ENCODE measurements around the gene SEMA3F.

SEMA3F gene

DNA sequence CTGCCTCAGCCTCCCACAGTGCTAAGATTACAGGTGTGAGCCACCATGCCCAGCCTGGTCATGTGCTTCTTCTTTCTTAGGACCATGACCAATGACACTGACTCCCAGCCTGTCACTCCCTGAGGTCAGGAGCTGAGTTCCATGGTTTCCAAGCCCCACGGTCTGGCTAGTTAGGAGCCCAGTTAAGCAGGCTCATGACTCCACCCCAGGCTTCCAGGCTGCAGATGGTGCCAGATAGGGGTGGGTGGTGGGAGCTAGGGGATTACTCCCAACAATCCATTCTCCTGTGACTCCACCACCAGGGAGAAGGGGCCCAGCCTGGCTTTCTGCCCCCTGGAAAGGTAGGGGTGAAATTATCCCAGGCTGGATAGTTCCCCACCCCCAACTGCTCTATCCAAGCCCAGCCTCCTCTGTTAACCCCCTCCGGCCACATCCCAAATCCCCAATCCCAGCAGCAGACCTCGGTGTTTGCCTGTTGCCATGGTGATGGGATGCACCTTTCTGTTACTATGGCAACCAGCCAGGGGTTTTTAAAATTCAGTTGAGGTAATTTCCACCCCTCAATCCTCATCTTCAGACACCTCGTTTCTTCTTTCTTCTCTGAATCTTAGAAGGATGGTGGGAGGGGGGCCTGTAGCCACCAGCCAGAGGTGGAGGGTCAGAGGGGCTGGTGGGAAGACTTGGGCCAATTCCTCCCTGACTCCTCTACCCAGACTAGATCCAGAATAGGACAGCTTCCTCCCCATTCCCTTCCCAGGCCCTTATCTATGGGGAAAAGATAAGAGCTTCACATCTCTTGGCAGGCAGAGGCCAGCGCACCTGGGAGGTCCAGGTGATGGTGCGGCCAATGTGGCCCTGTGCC is 22.5 kb upstream of the SEMA3F start:
- DNase-seq (ENCODE audit: low spot score), result no peak

DNA sequence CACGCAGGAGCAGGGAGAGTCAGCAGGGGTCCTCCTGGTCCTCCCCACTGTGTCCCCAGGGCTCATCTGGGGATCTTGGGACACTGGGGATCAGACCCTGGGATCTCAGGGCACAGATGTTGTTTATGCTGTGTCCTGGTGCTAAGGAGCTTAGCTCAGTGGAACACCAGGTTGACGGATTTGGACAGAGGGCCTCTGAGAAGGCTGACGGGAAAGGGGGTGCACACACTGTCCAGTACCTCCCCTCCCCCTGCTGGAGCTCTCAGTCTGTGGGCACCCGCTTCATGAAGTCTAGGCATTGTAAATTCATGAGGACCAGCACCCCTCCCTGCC is 21.9 kb upstream of the SEMA3F start:
- no peak for DNase-seq (ENCODE audit: low spot score)

DNA sequence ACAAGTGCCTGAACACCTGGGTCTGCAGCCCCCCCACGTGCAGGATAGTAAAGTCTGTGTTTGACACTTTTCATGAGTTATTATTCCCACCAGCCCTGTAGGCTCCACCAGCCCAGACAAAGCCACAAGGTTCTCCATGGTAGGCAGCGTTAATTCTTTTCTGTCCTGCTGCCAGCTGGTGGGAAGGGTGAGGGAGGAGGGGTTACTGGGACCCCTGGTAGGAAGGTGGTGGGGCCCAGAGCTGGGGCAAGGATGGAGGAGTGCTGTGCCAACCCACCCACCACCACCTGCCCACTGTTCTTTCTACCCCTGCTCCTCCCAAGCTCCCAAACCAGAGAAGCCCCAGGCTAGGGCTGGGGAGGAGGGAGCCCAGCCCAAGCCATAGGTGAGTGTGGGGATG is 20.8 kb upstream of the SEMA3F start:
- DNase-seq (ENCODE audit: low spot score), result no peak

DNA sequence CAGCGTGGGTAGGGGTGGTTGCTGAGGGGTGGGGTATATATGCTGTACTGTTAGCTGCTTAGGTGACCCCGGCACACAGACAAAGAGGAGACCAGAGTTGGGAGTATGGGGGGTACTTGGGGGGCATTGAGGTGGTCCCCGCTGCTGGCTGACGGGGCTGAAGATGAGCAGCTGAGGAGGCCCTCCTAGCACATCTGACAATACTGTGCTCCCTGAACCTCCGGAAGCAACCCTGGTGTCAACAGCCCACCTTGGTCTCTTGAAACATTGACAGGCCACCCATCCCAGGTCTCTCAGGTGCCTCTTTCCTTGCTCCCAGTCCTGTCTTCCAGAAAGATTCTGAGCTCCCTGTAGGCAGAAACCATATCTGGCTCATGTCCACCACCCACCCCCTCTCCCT is 19.2 kb upstream of the SEMA3F start:
- DNase-seq (ENCODE audit: low spot score), result no peak

DNA sequence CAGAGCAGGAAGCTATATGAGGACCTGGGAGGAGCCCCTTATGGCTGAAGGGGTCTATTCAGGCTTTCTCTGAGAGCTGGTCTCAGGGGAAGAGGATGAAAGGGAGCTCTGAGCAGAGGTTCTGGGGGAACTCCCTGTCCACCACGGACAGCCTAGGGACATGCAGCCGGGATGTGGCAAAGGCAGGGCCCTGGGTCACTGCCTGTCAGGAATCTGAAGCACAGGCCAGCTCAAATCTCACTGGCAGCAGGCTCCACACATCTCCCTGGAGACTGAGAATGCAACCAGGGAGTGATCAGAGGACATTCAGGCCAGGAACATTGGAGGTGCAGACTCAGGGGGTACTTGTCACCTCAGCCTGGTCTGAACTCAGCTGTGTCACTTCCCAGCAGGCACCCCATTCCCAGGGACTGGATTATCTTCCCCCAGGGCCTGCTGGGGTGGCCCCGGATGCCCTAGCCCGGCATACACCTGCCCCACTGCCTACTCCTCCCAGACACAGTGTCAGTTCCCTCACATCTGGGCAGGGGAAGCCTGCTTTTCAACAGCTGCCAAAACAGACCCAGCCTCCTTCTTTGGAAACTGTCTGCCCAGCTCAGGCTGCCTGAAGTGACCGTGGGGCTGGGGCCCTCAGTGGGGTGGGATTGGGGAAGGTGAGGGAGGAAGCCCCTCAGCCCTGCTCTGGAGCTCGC is 18.3 kb upstream of the SEMA3F start:
- DNase-seq (ENCODE audit: low spot score), result no peak

DNA sequence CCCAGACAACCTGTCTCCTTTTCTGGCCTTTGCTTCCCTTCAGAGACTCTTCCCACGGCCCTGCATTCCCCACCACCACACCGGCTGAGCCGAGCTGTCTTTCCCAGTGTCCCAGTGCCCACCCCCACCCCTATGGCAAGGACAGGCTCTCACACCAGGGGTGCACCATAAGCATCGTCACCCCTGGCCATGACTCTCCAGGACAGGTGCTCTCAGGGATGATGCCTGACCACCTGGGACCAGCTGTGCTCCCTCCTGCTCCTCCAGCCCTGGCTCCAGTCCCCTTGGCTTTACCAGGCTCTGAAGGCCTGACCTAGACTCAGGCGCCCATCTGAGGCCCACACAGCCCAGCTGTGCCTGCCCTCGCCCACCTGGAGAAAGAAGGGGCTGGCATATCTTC is 17.6 kb upstream of the SEMA3F start:
- no peak for DNase-seq (ENCODE audit: low spot score)

DNA sequence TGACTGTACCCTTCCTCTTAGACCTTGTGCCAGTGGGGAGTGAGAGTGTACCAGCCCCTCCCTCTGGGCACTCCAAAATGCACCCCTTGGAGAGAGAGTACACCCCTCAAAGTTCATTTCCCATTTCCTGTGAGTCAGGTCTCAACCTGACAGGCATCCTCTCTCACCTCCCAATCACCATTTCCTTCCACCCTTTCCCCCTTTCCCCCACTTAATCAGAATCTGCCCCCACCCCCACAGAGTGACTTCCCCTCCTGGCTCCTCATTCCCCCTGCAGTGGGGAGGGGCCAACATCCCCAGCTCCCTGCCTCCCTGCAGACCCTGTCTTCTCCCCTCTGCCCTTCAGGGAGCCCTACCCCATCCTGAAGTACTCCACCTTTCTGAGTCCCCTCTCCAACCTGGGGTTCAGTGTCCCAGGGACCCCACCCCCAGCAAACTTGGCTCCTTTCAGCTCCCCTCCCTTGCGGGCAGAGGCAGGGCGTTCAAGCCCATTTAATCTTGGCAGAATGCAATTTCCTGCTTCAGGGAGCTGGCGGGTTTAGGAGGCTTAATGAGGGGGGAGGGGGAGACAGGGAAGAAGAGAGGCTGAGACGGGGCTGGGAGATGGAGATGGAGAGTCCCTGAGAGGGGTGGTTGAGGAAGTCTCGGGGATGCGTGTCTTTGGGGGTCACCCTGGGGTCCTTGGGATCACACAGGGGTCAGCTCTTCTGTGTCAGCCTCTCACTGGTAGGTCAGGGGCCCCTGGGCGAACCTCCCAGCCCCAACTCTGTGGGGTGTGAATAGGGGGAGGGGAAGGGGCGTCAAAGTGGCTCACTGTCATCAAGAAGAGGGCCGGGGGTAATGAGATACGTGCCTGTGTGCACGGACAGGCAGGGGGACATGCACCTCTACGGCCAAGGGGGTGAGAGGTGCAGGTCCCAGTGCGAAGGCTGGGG is 16.6 kb upstream of the SEMA3F start:
- no peak for DNase-seq (ENCODE audit: low spot score)

DNA sequence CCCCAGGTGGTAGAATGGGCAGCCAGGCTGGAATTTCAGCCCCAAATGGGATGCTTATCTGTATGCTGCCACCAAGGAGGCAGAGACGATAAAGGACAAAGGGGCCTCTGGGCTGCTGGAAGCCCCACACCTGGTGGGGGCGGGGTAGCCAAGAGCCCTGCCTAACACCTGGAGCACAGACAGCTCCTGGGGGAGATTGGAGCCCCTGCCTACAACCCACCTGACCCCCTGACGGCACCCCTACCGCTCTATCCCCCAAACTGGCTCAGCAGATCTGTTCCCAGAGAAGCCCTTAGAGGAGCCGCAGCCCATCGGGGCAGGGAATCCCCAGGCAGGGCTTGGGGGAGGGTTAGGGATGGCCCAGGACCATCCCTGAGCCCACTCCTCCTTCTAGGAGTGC is 15.8 kb upstream of the SEMA3F start:
- no peak for DNase-seq (ENCODE audit: low spot score)

DNA sequence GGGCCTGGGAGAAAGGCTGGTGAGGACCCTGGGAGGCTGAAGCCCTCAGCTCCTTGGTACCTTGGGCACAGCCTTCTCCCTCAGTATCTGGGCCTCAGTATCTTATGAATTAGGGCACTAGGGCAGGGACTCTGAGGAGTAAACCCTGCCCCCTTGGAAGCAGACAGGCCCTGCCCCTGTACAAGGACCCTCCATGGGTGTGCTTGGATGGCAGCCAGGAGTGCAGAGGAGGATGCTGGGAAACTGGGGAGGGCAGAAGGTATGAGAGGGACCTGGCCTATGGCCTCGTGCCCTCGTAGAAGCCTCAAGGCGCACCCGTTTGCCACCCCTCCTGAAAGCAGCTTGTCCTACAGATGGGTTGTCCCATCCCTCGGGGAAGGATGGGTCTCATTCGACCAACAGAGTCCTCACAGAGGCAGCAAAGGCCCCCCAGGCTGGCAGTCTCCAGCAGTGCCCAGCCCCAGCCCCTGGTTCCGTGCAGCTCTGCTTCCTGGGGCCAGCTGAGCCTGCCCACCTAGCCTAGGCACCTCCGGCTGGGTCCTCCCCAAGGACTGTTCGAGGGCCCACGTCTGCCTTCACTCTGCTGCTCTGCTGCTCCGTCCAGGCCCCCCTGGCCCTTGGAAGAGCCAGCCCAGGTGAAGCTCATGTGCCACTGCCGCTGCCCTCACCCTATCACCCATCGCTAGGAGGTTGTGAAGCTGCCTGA is 15.3 kb upstream of the SEMA3F start:
- DNase-seq (ENCODE audit: low spot score), result no peak

DNA sequence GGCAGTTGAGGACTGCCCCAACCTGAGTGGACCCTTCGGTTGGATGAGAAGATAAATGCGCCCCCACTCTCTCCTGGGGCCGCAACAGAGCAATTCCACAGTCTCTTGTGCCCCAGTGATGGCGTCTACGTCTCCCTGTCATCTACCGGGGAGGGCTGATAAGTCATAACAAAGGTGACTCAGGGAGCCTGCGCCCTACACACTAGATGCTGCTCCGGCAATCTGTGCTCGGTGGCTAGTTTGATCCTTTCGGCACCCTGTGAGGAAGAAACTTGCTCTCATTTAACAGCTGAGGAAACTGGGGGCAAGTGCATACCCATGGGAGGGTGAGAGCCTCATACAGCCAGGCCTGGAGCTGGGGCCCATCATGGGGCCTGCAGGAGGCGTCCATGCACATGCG is 14.1 kb upstream of the SEMA3F start:
- no peak for DNase-seq (ENCODE audit: low spot score)

DNA sequence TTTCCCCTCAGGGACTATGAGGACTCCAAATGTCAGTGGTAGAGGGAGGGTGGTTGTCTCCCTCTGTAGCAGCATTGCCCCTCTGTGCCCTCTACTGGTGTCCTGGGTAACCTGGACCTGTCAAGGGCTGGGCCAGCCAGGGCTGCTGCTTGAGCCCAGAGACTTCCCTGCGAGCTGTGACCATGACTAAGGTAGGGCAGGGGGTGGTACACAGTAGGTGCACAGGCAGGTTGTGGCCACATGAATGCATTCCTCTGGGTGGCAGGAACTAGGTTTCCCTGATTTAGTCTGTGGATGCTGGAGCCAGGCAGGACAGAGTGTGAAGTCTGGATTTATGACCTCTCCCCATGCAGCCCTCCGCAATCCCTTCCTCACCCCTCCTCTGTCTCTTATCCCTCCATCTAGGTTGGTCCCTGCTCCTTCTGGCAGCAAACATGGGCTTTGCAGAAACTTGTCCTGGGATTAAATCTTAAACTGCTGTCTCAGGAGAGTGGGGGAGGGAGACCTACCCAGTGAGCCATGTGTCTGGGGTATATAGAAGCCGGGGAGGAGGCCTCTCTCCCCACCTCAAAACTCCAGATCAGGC is 8.7 kb upstream of the SEMA3F start:
- no peak for DNase-seq (ENCODE audit: low spot score)

DNA sequence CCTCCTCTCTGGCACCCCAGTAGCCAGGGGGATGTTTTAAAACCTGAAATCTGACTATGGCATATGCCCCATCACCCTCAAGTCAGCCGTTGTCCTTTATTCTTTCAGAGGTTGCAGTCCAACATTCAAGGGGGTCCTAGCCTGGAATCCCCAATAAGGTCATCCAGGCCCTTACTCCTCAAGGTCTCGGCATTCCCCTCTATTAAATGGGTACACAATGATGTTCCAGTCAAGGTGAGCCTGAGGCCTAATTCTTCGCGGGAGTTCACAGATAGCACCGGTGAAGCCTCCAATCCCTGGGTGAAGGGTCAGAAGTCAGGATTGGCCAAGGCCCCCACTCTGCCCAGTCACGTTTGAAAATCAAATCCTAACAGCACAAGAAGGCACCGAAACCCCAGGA is 8.1 kb upstream of the SEMA3F start:
- no peak for DNase-seq (ENCODE audit: low spot score)

DNA sequence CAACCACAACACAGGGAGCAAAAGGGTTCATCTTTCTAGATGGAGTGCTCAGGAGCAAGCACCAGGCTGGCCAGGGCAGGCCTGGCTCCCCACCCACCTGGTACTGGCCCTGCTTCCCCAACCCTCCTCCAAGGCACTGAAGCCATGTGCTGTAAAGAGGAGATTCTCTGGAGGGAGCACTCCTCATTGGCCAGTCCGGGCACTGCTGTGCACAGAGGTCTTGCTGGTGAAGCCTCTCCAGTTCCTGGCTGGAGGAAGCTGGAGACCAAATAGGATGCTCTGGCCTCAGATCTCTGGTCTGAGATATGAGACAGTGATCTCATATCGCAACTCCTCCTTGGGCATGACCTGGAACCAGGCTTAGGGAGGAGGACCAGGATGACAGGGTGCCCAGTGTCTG is 7.7 kb upstream of the SEMA3F start:
- DNase-seq (ENCODE audit: low spot score), result no peak

DNA sequence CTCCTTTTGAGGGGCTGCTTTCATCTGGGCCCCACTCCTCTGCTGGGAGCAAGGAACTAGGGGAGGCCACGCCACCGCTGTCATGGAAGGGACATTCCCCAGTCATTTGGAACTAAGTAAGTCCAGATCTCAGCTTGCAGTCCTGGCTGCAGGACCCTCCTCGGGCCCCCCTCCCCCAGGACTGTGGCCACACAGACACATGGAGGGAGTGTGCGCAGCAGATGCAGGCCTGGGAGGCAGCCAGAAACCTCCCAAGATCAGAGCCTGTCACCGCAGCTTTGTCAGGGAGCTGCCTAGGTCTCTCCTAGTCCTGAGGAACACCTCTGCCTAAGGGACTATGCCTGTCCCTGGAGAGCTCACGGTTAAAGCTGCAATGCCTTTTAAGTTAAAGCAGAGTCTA is 7.3 kb upstream of the SEMA3F start:
- no peak for DNase-seq (ENCODE audit: low spot score)

DNA sequence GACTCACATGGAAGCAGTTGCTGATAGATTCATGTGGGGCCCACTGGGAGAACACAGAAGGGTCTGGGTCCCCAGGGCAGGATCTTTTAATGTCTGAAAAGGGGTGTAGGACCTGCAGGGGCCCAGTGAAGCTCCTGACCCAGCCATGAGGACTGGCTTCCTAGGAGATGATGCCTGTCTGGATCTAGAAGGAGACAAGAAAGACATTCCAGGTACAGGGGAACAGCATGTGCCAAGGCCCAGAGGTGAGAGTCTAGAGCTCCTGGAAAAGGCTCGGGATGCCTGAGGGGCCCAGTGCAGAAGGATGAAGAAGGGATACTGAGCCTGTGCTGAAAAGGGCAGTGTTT is 4.7 kb upstream of the SEMA3F start:
- no peak for DNase-seq (ENCODE audit: low spot score)

DNA sequence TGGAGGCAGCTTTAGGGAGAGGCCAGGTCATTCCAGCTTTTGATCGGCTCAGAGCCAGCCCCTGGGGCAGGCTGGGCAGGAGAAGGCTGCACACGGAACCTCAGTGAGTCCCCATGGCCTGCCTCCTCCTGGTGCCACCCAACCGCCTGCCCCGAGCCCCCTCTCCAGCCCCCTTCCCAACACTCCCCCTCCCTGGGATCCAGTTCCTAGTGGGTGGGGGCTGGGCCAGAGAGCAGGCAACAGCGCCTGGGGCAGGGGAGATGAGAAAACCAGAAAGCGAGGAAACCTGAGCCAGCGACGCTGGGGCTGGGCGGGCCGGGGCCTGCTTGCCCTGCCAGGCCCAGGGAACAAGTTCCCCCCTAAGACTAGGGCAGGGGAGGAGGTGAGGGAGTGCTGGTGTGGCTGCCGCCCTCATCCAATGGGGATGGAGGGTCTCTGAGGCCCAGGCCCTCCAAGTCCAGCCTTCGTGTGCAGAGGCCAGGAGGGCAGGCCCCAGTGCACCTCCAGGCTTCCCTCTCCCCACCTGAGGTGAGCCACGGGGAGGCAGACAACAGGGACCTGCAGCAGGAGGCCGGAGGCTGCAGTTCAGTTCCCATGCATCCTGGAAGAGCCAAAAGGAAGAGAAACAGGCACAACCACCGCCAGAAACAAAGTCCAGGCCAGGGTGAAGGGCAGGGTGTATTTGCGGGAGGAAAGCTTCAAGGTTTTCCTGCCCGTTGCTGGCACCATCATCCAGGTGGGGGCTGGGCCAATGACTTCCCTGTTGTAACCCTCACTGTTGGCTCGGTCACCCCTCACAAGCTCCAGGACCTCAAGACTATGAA is 4.0 kb upstream of the SEMA3F start:
- DNase-seq (ENCODE audit: low spot score), result no peak

DNA sequence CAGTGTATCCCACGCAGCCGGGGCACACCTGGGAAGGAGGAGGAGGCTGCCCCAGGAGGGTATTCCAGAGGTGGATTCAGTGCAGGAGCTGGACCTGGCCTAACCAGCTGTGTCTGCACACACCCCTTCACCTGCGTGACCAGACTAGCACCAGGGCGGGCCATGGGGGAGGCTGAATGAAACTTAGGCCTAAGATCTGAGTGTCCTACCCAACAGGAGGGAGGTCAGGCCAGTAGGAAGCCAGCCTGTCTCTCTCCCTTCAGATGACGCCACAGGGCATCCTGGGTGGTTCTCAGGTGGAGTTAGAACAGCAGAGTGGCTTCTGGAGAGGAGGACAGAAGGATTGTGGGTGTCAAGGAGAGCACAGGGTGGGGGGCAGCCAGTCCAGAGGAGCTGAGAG is 3.4 kb upstream of the SEMA3F start:
- no peak for DNase-seq (ENCODE audit: low spot score)

DNA sequence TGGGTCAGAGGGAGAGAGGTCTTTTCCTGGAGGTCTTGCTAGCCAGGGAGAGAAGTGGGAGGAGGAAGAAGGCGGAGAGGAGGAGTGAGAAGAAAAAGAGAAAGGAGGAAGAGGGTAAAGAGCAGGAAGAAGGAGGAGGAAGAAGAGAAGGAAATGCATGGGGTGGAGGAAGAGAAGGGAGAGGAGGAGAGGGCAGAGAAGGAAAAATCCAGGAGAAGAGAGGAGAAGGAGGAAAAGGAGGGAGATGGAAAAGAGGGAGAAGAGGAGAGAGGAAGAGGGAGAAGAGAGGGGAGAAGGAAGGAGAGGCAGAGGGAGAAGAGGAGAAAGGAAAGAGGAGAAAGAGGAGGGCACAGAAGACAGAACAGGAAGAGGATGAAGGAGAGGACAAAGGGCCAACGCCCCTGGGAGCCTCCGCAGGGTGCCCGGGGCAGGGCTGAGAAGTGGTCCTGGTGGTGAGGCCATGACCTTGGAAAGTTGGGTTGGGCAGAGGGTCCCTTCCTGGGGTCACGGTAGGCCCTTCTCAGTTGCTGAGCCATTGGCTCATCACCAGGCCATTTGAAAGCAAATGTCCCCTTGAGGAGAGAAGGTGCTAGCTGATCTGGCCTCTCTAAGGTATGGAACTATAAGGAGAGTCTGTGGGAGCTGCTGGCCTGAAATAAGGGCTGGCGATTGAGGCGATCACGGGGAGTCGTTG is 1.2 kb upstream of the SEMA3F start:
- DNase-seq (ENCODE audit: low spot score), result no peak

DNA sequence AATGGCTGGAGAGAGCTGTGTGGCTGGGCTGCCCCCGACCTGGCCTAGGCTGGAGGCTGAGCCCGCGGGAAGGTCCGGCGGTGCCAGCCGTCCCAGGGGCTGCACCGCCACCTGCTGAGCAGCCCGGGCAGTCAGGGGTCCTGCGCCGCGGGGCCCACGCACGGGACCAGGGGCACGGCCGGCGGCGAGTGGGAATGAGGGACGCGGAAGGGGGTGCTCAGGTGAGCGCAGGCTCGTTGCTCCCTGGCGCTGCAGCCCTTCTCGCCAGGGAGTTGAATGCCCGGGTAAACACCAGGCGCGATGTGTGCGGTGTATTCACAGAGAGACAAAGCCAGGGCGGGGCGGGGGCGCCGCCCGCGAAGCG is 666 bp upstream of the SEMA3F start:
- DNase-seq (ENCODE audit: low spot score), result no peak

DNA sequence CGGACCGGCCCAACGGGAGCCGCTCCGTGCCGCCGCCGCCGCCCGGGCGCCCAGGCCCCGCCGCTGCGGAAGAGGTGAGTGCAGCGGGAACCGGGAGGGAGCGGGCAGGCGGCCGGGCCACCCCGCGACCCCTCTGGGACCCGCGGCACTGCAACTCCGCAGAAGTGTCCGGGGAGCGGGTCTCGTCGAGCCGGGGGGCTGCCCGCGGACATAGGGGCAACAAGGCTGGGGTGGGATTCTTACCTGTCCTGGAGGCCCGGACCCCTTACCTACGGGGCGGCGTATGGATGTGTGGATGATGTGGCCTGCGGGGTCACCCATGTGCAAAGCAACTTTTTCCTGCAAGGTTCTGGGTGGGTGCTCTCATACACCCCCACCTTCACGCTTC is 361 bp downstream of the SEMA3F start:
- no peak for DNase-seq (ENCODE audit: low spot score)

DNA sequence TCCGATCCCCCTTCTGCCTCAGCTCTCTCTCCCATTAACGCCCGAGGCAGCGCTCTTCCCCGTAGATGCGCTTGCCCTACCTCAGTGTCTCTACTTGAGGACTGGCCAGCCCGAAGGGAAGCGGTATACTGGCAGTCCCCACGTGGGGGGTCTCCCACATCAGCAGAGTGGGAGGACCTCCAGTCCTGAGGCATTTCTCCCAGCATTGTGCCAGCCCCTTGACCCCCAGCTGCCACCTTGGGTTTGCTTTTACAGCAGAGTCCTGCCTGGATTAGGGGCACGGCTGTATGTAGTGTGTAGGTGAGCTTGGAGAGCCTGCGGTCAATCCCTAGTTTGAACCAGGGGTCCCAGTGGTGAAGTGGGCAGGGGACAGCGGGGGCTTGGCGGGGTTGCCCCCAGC is 767 bp downstream of the SEMA3F start:
- DNase-seq (ENCODE audit: low spot score), result no peak
